ENCODE results near the gene S100A9.

Gene S100A9

DNA sequence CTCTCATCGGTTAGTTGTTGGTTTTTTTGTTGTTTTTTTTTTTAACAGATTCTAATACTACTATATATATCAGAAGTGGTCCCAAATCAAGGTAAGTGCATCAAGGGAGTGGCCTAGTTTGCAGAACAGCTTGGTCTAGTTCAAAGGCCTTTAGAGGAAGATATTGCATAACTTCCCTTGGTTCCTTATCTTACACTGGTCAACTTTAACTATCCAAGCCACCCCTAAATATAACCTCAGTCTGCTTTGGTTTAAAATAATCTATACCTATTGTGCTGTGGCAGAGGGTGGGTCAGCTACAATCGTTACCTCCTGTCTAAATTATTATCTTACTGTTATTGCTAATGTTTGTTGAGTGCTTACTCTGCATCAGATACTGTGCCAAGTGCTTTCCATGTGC lies 10.8 kb downstream of the S100A9 start:
- TF ChIP-seq, protein P1, sequence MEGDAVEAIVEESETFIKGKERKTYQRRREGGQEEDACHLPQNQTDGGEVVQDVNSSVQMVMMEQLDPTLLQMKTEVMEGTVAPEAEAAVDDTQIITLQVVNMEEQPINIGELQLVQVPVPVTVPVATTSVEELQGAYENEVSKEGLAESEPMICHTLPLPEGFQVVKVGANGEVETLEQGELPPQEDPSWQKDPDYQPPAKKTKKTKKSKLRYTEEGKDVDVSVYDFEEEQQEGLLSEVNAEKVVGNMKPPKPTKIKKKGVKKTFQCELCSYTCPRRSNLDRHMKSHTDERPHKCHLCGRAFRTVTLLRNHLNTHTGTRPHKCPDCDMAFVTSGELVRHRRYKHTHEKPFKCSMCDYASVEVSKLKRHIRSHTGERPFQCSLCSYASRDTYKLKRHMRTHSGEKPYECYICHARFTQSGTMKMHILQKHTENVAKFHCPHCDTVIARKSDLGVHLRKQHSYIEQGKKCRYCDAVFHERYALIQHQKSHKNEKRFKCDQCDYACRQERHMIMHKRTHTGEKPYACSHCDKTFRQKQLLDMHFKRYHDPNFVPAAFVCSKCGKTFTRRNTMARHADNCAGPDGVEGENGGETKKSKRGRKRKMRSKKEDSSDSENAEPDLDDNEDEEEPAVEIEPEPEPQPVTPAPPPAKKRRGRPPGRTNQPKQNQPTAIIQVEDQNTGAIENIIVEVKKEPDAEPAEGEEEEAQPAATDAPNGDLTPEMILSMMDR (conservative IDR thresholded peaks at IDR 0.05; ENCODE audit: low read depth, low read length) = no peak
- no peak overlapping the region for H3K4me3 ChIP-seq (ENCODE audit: low read depth, low read length)
- DNase-seq (ENCODE audit: low read depth) = no peak

DNA sequence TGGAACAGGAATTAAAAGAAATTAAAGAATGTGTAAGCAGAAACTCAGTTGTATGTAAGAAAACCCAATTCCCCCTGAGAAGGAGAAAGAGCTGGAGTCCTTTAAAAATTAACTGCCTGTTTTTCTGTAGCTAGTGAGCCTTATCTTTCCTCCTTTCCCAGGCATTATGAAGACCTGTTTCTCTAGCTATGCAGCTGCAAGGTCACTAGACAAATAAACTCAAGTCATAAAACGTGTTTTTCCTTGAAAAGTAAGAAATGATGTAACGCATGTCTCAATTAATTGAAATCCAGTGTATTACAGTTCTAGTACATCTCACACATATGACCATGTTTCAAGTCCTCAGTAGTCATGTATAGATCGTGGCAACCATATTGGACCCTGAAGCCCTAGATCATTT lies 12.5 kb downstream of the S100A9 start:
- TF ChIP-seq, protein P1 (conservative IDR thresholded peaks at IDR 0.05; ENCODE audit: low read depth, low read length) = no peak
- no peak overlapping the region for H3K4me3 ChIP-seq (ENCODE audit: low read depth, low read length)
- no peak for DNase-seq (ENCODE audit: low read depth)

DNA sequence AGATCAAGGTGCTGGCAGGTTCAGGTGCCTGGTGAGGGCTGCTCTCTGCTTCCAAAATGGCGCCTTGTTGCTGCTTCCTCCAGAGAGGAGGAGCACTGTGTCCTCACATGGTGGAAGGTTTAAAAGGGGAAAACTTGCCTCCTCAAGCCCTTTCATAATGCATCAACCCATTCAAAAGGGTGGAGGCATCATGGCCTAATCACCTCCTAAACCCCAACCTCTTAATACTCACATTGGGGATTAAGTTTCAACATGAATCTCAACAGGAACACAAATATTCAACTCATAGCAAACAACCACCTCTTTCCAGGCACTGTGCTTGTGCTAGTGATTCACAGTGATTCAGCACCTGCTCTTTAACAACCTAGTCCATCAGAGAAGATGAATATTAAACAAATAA lies 13.6 kb downstream of the S100A9 start:
- no peak for DNase-seq (ENCODE audit: low read depth)
- TF ChIP-seq, protein P1 (conservative IDR thresholded peaks at IDR 0.05; ENCODE audit: low read depth, low read length) = no peak
- H3K4me3 ChIP-seq (ENCODE audit: low read depth, low read length) = no peak overlapping the region

DNA sequence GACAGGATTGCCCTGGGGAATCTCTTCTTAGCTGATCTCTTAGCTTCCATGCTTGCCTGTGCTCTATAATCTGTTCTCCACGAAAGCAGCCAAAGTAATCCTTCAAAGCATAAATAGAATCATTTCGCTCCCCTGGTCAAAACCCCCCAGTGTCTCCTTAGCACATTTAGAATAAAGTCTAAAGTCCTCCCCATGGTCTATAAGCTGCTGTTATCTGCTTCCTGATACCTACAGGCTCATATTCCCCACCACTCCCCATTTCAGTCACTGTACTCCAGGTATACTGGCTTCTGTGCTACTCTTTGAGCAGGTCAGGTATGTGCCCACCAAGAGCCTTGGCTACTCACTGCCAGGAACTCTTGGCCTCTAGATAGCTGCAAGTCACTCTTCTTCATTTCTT lies 14.9 kb downstream of the S100A9 start:
- no peak for DNase-seq (ENCODE audit: low read depth)
- H3K4me3 ChIP-seq (ENCODE audit: low read depth, low read length) = no peak overlapping the region
- TF ChIP-seq, protein P1 (conservative IDR thresholded peaks at IDR 0.05; ENCODE audit: low read depth, low read length) = no peak

DNA sequence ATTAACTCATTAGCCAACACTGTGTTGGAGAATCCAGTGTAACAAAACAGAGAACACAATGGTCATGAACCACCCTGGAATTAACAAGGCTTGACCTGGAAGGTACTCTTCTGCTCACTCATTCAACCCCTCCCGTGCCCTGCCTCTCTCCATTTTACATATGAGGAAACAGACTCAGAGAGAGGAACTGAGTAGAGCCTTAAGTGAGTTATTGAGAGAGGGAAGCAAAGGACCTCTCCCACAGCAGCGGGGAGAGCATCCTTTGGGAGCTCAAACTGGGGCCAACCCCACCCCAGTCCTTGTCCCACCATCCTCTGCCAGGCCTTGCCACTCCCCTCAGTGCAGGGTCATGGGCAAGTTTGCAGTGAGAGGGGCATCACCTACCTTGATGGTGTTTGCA lies 16.4 kb downstream of the S100A9 start:
- no peak for DNase-seq (ENCODE audit: low read depth)
- no peak overlapping the region for H3K4me3 ChIP-seq (ENCODE audit: low read depth, low read length)
- TF ChIP-seq, protein P1 (conservative IDR thresholded peaks at IDR 0.05; ENCODE audit: low read depth, low read length) = no peak

DNA sequence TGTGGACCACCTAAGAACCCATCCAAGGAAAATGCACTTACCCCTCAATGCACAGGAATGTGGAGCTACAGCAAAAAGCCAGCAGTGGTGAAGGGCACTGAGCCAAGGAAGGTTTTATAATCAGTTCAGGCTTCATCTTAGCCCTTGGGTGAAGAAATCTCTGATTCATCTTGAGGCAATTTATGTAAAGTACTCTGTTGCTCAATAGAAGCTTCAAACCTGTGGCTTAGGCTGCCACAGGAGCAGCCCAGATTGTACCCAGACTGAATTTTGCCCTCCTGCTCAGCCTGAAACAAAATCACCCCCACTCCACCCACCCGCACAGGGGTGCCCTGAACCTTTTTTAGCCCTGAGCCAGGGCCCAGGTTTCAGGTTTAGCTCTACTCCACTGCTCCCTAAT lies 17.9 kb downstream of the S100A9 start, which contains the start of gene S100A12:
TSS of gene S100A12 (minus strand) at position 111 of the 400 bp plus-strand sequence. CDS start 1,029 bp downstream, outside the sequence.
- no peak within 1 kb of the TSS for H3K4me3 ChIP-seq (ENCODE audit: low read depth, low read length)
- TF ChIP-seq, protein P1 (conservative IDR thresholded peaks at IDR 0.05; ENCODE audit: low read depth, low read length) = no peak
- peak; percentile 79 for DNase-seq (ENCODE audit: low read depth)

DNA sequence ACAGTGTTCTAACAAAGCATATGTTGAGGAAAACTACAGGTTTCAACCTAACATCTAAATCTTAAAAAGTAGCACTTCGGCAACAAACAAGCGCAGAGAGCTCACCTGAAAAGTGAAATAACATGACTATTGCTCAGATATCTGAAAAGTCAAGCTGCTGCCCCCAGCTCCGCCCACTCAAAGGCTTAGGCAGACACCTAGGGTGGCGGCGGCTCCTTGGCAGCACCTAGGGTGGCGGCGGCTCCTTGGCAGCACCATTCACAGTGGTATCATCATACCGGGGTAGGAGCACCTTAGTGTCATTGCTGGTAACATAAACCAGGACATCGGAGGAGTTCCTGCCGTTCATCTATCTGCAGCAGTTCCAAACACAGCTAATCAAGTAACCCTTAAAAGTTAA lies 21.9 kb downstream of the S100A9 start:
- no peak overlapping the region for H3K4me3 ChIP-seq (ENCODE audit: low read depth, low read length)
- TF ChIP-seq, protein P1 (conservative IDR thresholded peaks at IDR 0.05; ENCODE audit: low read depth, low read length) = no peak
- DNase-seq (ENCODE audit: low read depth) = no peak

Measured in choroid plexus epithelial cell (primary cell).